K562 (cell line): ENCODE results near the gene KMT5B. TPM values are rescaled to one million over a fixed set of nuclear protein-coding genes. Genes with fewer than 3 reads are reported as not detected.

ENCODE experiments used
- FOXM1 ChIP-seq, 2 experiments: fragments of 450-650 bp in 1 of 2; sonication (generic) in 1 of 2; formaldehyde crosslinking in 1 of 2; IDR thresholded peaks; 2 replicates each; pipeline versions ENCODE4 v1.6.1 to v1.9.0; 2017 to 2022; ENCODE audit warnings: low read depth in 2 of 2, mild to moderate bottlenecking in 2 of 2, missing genetic modification reagents in 1 of 2, moderate library complexity in 1 of 2
- KLF16 ChIP-seq: IDR thresholded peaks from 2 replicates; pipeline ENCODE4 v1.6.1; 2016; ENCODE audit warnings: antibody characterized with exemption
- NCOA1 ChIP-seq: fragments of 450-650 bp; IDR thresholded peaks from 2 replicates; pipeline ENCODE4 v1.6.1; 2016; ENCODE audit warnings: low read depth
- ZNF121 ChIP-seq: sonication (generic); formaldehyde crosslinking; conservative IDR thresholded peaks from 2 replicates; pipeline ENCODE4 v1.8.0; 2022; ENCODE audit warnings: missing genetic modification reagents
- ZNF583 ChIP-seq: fragments of 250-450 bp; sonication (Bioruptor Pico); IDR thresholded peaks from 2 replicates; pipeline ENCODE4 v1.4.0; 2020
- polyA plus RNA-seq, 8 experiments: library from polyadenylated mRNA; depleted of rRNA in 4 of 8; stranded (reverse) in 5 of 8; unstranded in 3 of 8; fragments of >200 nt; fragmentation: Nextera tagmentation in 2 of 8; fragmentation: Illumina TruSeq in 1 of 8; extraction: Ambion mirVana in 2 of 8; extraction: Trizol in 1 of 8; gene quantifications; 2 replicates each; pipeline versions ENCODE4 v1.2.1 to v1.2.3, GENCODE V29; 2011 to 2014; ENCODE audit warnings: inconsistent platforms in 1 of 8, missing spikeins in 1 of 8
- total RNA-seq, 7 experiments: library from RNA; depleted of rRNA in 6 of 7; stranded (reverse); fragments of >200 nt in 6 of 7; fragmentation: Illumina TruSeq in 2 of 7; extraction: Trizol in 2 of 7; gene quantifications; 2 replicates each; pipeline versions ENCODE4 v1.2.1 to v1.2.3, GENCODE V29; 2011 to 2021; ENCODE audit warnings: low replicate concordance in 1 of 7
- TF ChIP-seq, protein P1 (sequence below): sonication (generic); formaldehyde crosslinking; IDR thresholded peaks from 2 replicates; pipeline ENCODE4 v1.8.1; 2023; ENCODE audit warnings: mild to moderate bottlenecking, missing genetic modification reagents
- TF ChIP-seq, protein P2 (sequence below): fragments of 450-650 bp; formaldehyde crosslinking; IDR thresholded peaks from 2 replicates; pipeline ENCODE4 v1.4.0; 2020; ENCODE audit warnings: mild to moderate bottlenecking, moderate library complexity
- TF ChIP-seq, protein P3 (sequence below), 2 experiments: fragments of 450-650 bp; conservative IDR thresholded peaks; 2 replicates each; pipeline ENCODE4 v1.6.1; 2017; ENCODE audit warnings: mild to moderate bottlenecking in 2 of 2, moderate library complexity in 2 of 2
- TF ChIP-seq, protein P4 (sequence below): sonication (generic); formaldehyde crosslinking; IDR thresholded peaks from 2 replicates; pipeline ENCODE4 v1.9.0; 2022; ENCODE audit warnings: mild to moderate bottlenecking, missing genetic modification reagents
- TF ChIP-seq, protein P5 (sequence below): fragments of 250-450 bp; sonication (Bioruptor Pico); IDR thresholded peaks from 2 replicates; pipeline ENCODE4 v1.5.0; 2021; ENCODE audit warnings: mild to moderate bottlenecking, borderline replicate concordance

KMT5B gene
- total and polyA plus RNA-seq, 9 of the 15 experiments (the other 6 are each of a cell fraction or from before 2014, with no cell fraction given) = 7.3 to 27.3 (median 20.9) TPM

DNA sequence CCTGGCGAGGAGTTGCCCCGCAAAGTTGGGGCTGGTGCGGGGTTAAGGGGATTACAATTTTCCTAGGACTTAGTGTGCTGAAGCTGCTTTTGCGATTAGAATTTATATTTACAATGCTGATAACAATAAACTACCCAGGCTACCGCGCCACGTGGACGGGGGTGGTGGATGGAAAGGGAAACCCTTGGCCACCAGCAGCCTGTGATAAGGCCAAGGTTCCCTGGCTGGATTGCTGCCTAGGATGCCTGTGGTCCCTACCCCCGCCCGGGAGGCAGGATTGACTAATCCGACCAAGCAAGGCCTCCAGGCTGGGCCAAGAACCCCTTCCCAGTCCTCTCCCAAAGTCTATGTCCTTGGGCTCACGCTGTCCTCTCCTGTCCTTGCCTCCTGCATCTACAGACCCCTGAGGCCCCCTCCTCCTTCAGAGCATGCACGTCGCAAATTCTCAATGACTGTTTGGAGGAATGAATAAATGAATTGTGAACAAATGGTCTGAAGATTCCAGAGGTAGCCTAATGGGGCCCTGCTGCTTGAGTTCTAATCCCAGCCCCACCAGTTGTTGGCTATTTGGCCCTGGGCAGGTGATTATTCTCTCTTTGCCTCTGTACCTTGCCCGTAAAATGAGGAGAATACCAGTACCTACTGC, 84.3 kb downstream of the KMT5B start (continued):
- TF ChIP-seq, protein P1, sequence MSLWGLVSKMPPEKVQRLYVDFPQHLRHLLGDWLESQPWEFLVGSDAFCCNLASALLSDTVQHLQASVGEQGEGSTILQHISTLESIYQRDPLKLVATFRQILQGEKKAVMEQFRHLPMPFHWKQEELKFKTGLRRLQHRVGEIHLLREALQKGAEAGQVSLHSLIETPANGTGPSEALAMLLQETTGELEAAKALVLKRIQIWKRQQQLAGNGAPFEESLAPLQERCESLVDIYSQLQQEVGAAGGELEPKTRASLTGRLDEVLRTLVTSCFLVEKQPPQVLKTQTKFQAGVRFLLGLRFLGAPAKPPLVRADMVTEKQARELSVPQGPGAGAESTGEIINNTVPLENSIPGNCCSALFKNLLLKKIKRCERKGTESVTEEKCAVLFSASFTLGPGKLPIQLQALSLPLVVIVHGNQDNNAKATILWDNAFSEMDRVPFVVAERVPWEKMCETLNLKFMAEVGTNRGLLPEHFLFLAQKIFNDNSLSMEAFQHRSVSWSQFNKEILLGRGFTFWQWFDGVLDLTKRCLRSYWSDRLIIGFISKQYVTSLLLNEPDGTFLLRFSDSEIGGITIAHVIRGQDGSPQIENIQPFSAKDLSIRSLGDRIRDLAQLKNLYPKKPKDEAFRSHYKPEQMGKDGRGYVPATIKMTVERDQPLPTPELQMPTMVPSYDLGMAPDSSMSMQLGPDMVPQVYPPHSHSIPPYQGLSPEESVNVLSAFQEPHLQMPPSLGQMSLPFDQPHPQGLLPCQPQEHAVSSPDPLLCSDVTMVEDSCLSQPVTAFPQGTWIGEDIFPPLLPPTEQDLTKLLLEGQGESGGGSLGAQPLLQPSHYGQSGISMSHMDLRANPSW (CRISPR knock-in tag) = no peak
- TF ChIP-seq, protein P2, sequence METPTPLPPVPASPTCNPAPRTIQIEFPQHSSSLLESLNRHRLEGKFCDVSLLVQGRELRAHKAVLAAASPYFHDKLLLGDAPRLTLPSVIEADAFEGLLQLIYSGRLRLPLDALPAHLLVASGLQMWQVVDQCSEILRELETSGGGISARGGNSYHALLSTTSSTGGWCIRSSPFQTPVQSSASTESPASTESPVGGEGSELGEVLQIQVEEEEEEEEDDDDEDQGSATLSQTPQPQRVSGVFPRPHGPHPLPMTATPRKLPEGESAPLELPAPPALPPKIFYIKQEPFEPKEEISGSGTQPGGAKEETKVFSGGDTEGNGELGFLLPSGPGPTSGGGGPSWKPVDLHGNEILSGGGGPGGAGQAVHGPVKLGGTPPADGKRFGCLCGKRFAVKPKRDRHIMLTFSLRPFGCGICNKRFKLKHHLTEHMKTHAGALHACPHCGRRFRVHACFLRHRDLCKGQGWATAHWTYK = no peak
- TF ChIP-seq FOXM1 (IDR thresholded peaks at IDR 0.05; ENCODE audit: low read depth) (no peak), FOXM1 (CRISPR knock-in tag; IDR thresholded peaks at IDR 0.05; ENCODE audit: low read depth) (no peak), ZNF583 (CRISPR knock-in tag) (no peak), NCOA1 (no peak), ZNF121 (no peak), KLF16 (no peak)
- TF ChIP-seq, protein P3, sequence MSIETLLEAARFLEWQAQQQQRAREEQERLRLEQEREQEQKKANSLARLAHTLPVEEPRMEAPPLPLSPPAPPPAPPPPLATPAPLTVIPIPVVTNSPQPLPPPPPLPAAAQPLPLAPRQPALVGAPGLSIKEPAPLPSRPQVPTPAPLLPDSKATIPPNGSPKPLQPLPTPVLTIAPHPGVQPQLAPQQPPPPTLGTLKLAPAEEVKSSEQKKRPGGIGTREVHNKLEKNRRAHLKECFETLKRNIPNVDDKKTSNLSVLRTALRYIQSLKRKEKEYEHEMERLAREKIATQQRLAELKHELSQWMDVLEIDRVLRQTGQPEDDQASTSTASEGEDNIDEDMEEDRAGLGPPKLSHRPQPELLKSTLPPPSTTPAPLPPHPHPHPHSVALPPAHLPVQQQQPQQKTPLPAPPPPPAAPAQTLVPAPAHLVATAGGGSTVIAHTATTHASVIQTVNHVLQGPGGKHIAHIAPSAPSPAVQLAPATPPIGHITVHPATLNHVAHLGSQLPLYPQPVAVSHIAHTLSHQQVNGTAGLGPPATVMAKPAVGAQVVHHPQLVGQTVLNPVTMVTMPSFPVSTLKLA (conservative IDR thresholded peaks at IDR 0.05) = peak; percentile 88 to 93
- TF ChIP-seq, protein P4, sequence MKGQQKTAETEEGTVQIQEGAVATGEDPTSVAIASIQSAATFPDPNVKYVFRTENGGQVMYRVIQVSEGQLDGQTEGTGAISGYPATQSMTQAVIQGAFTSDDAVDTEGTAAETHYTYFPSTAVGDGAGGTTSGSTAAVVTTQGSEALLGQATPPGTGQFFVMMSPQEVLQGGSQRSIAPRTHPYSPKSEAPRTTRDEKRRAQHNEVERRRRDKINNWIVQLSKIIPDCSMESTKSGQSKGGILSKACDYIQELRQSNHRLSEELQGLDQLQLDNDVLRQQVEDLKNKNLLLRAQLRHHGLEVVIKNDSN (CRISPR knock-in tag) = peak; percentile 56; the same call in 1 of the 2 replicates
- TF ChIP-seq, protein P5, sequence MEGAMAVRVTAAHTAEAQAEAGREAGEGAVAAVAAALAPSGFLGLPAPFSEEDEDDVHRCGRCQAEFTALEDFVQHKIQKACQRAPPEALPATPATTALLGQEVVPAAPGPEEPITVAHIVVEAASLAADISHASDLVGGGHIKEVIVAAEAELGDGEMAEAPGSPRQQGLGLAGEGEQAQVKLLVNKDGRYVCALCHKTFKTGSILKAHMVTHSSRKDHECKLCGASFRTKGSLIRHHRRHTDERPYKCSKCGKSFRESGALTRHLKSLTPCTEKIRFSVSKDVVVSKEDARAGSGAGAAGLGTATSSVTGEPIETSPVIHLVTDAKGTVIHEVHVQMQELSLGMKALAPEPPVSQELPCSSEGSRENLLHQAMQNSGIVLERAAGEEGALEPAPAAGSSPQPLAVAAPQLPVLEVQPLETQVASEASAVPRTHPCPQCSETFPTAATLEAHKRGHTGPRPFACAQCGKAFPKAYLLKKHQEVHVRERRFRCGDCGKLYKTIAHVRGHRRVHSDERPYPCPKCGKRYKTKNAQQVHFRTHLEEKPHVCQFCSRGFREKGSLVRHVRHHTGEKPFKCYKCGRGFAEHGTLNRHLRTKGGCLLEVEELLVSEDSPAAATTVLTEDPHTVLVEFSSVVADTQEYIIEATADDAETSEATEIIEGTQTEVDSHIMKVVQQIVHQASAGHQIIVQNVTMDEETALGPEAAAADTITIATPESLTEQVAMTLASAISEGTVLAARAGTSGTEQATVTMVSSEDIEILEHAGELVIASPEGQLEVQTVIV (CRISPR knock-in tag) = no peak
